Measurements from ENCODE around the gene FRY. TPM values are rescaled to one million over a fixed set of nuclear protein-coding genes. Genes with fewer than 3 reads are reported as not detected.

The FRY gene
- total and polyA plus RNA-seq, 9 of the 15 experiments (the other 6 are each of a cell fraction or from before 2014, with no cell fraction given): 0.03 to 0.31 (median 0.11) TPM; not detected in 3

DNA sequence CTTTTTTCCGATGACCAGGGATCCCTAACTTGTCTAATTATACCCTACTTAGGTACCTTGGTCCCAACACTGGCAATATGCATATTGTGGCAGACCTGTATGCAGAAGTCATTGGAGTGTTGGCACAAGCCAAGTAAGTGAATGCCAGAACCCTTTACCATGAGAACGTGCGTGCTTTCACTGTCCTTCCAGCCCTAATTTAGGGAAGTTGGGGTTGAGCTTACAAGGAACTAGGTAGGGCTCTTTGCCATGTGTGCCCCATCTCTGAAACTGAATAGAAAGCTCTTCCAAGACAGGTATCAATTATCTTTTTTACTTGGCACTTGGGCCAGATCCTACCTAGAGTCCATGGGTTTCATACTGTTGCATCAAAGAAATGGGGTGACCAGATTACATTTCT, 93.2 kb downstream of the FRY start:
- DNase-seq (ENCODE audit: extremely low read depth in 1 of 4, low spot score in 3 of 4) (no peak), ATAC-seq (no peak), FAIRE-seq (no peak)
- intact Hi-C loops (cut with micrococcal nuclease): no loop called here
- Histone ChIP-seq H3K9me1 (ENCODE audit: control insufficient read depth, insufficient read depth, low read length) (no peaks in the 10 kb centered on the region), H3K27me3 (ENCODE audit: control insufficient read depth in 2 of 2, insufficient read depth in 2 of 2, low read length in 2 of 2) (no peaks in the 10 kb centered on the region; a peak in 1 of 5 replicates), H3K79me2 (ENCODE audit: control insufficient read depth, insufficient read depth, low read length) (no peaks in the 10 kb centered on the region), H3K4me2 (ENCODE audit: insufficient read depth, low read length) (no peak overlapping the region), H3K36me3 (ENCODE audit: control insufficient read depth, insufficient read depth, low read length) (no peaks in the 10 kb centered on the region), H3K4me3 (no peak overlapping the region), H3K27ac (ENCODE audit: extremely low read depth, low read depth, low read length) (no peak overlapping the region), H4K20me1 (replicated peaks; ENCODE audit: control insufficient read depth, insufficient read depth, low read length) (no peaks in the 10 kb centered on the region), H3K4me1 (replicated peaks in 1 of 2; ENCODE audit: control insufficient read depth in 2 of 2, insufficient read depth in 2 of 2, low read length in 2 of 2) (no peaks in the 10 kb centered on the region), H2AFZ (ENCODE audit: low read depth, low read length) (no peak overlapping the region), H3K9me3 (replicated peaks; ENCODE audit: control insufficient read depth, insufficient read depth, low read depth, low read length) (no peaks in the 10 kb centered on the region), H3K9ac (ENCODE audit: insufficient read depth in 1 of 2, low read depth in 2 of 2, low read length in 2 of 2) (no peak overlapping the region)
- WGBS (ENCODE audit: insufficient coverage, low coverage, missing lambda C conversion rate): 0% methylated on average over 3 of the region's 3 CpGs
- ChIA-PET POLR2A (no interaction called here), CTCF (ENCODE audit: low intra/inter-chr PET ratio) (no interaction called here)
- in situ Hi-C loops (cut with MboI): no loop called here
- no TSS peak for BruUV-seq (replicated peaks)
- no peak for TF ChIP-seq ZFPM2 (CRISPR knock-in tag; IDR thresholded peaks at IDR 0.05)
- TF ChIP-seq, protein P1, sequence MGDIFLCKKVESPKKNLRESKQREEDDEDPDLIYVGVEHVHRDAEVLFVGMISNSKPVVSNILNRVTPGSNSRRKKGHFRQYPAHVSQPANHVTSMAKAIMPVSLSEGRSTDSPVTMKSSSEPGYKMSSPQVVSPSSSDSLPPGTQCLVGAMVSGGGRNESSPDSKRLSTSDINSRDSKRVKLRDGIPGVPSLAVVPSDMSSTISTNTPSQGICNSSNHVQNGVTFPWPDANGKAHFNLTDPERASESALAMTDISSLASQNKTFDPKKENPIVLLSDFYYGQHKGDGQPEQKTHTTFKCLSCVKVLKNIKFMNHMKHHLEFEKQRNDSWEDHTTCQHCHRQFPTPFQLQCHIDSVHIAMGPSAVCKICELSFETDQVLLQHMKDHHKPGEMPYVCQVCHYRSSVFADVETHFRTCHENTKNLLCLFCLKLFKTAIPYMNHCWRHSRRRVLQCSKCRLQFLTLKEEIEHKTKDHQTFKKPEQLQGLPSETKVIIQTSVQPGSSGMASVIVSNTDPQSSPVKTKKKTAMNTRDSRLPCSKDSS (IDR thresholded peaks at IDR 0.05; ENCODE audit: low read depth, partially characterized antibody): no peak
- TF ChIP-seq, protein P2, sequence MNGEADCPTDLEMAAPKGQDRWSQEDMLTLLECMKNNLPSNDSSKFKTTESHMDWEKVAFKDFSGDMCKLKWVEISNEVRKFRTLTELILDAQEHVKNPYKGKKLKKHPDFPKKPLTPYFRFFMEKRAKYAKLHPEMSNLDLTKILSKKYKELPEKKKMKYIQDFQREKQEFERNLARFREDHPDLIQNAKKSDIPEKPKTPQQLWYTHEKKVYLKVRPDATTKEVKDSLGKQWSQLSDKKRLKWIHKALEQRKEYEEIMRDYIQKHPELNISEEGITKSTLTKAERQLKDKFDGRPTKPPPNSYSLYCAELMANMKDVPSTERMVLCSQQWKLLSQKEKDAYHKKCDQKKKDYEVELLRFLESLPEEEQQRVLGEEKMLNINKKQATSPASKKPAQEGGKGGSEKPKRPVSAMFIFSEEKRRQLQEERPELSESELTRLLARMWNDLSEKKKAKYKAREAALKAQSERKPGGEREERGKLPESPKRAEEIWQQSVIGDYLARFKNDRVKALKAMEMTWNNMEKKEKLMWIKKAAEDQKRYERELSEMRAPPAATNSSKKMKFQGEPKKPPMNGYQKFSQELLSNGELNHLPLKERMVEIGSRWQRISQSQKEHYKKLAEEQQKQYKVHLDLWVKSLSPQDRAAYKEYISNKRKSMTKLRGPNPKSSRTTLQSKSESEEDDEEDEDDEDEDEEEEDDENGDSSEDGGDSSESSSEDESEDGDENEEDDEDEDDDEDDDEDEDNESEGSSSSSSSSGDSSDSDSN (IDR thresholded peaks at IDR 0.05; ENCODE audit: borderline replicate concordance in 1 of 2, low read depth in 2 of 2, low read length in 2 of 2): no peak
- no peak for TF ChIP-seq ZEB2 (IDR thresholded peaks at IDR 0.05)
- no peak for TF ChIP-seq RUNX1 (IDR thresholded peaks at IDR 0.05; ENCODE audit: low read depth)
- no peak for TF ChIP-seq NUFIP1 (IDR thresholded peaks at IDR 0.05; ENCODE audit: partially characterized antibody)
- no peak for TF ChIP-seq ZNF140 (CRISPR knock-in tag; IDR thresholded peaks at IDR 0.05)
- no peak for TF ChIP-seq TCFL5 (CRISPR knock-in tag; conservative IDR thresholded peaks at IDR 0.05)
- TF ChIP-seq KDM5B (IDR thresholded peaks at IDR 0.05; ENCODE audit: insufficient replicate concordance, low read depth, low read length): no peak
- TF ChIP-seq, protein P3, sequence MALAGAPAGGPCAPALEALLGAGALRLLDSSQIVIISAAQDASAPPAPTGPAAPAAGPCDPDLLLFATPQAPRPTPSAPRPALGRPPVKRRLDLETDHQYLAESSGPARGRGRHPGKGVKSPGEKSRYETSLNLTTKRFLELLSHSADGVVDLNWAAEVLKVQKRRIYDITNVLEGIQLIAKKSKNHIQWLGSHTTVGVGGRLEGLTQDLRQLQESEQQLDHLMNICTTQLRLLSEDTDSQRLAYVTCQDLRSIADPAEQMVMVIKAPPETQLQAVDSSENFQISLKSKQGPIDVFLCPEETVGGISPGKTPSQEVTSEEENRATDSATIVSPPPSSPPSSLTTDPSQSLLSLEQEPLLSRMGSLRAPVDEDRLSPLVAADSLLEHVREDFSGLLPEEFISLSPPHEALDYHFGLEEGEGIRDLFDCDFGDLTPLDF (CRISPR knock-in tag; IDR thresholded peaks at IDR 0.05): no peak
- TF ChIP-seq FOXK1 (CRISPR knock-in tag; IDR thresholded peaks at IDR 0.05; ENCODE audit: borderline replicate concordance): no peak
- TF ChIP-seq, protein P4, sequence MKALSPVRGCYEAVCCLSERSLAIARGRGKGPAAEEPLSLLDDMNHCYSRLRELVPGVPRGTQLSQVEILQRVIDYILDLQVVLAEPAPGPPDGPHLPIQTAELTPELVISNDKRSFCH (CRISPR knock-in tag; IDR thresholded peaks at IDR 0.05): no peak
- TF ChIP-seq, protein P4 (tag; IDR thresholded peaks at IDR 0.05): no peak
- TF ChIP-seq, protein P5, sequence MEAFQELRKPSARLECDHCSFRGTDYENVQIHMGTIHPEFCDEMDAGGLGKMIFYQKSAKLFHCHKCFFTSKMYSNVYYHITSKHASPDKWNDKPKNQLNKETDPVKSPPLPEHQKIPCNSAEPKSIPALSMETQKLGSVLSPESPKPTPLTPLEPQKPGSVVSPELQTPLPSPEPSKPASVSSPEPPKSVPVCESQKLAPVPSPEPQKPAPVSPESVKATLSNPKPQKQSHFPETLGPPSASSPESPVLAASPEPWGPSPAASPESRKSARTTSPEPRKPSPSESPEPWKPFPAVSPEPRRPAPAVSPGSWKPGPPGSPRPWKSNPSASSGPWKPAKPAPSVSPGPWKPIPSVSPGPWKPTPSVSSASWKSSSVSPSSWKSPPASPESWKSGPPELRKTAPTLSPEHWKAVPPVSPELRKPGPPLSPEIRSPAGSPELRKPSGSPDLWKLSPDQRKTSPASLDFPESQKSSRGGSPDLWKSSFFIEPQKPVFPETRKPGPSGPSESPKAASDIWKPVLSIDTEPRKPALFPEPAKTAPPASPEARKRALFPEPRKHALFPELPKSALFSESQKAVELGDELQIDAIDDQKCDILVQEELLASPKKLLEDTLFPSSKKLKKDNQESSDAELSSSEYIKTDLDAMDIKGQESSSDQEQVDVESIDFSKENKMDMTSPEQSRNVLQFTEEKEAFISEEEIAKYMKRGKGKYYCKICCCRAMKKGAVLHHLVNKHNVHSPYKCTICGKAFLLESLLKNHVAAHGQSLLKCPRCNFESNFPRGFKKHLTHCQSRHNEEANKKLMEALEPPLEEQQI (IDR thresholded peaks at IDR 0.05): no peak

All from K562 (cell line).